Measurements from ENCODE around the gene LIPK. TPM values are rescaled to one million over a fixed set of nuclear protein-coding genes. Genes with fewer than 3 reads are reported as not detected.

The LIPK gene
- not detected in 2 replicates for total RNA-seq

GRCh38 chr10:88705958-88706357 lies at the start of gene LIPK:
LIPK (plus strand) TSS chr10:88706249; CDS start chr10:88724544, 18,295 bp downstream.

GRCh38 chr10:88664142-88664541 lies 41.9 kb upstream of the LIPK start, which contains the start of gene LIPF:
LIPF (plus strand) TSS chr10:88664442; CDS start chr10:88667298, 2,856 bp downstream.

GRCh38 chr10:88759366-88760101 lies 53.5 kb downstream of the LIPK start, which contains the start of gene LIPN:
LIPN (plus strand) TSS chr10:88760020; CDS start chr10:88761406, 1,386 bp downstream.

Other genes with a start within 250 kb of the LIPK start
- gene RNLS, start 122.9 kb upstream of the LIPK start, total RNA-seq = 10.2 and 13.2 TPM in 2 replicates
- not detected in 2 replicates for gene LIPJ, start 119.5 kb upstream of the LIPK start, total RNA-seq
- not detected in 2 replicates for gene LIPF, start 41.8 kb upstream of the LIPK start, total RNA-seq
- not detected in 2 replicates for gene LIPN, start 53.8 kb downstream of the LIPK start, total RNA-seq
- gene LIPM, start 96.5 kb downstream of the LIPK start, total RNA-seq = not detected in 2 replicates
- 0.12 TPM in 1 of 2 replicates, not detected in the other for gene ANKRD22, start 145.6 kb downstream of the LIPK start, total RNA-seq
- 34.0 and 53.5 TPM in 2 replicates for gene STAMBPL1, start 174.0 kb downstream of the LIPK start, total RNA-seq
- gene ACTA2, start 246.5 kb downstream of the LIPK start, total RNA-seq = 87.2 and 450 TPM in 2 replicates

Measured in uterine smooth muscle cell (primary cell).